ENCODE data around the gene ITGA2.
"Not testable (repeated sequence)": the region's sequence is repeated elsewhere in the genome, so short reads cannot be mapped to it uniquely, and the experiment has no call there.

GRCh38 chr5:52976157-52976556 is 13.0 kb upstream of the ITGA2 start:
- not testable (repeated sequence) for TF ChIP-seq CTCF (IDR thresholded peaks at IDR 0.05; ENCODE audit: insufficient read depth, low read length); GABPA (IDR thresholded peaks at IDR 0.05; ENCODE audit: low read depth); POLR2AphosphoS5 (IDR thresholded peaks at IDR 0.05; ENCODE audit: low read depth)
